ENCODE measurements around the gene M1AP.

GRCh38 chr2:74548900-74549826 is 99.0 kb downstream of the M1AP start:
- TF ChIP-seq CTCF (IDR thresholded peaks at IDR 0.05) (no peak), EZH2 (IDR thresholded peaks at IDR 0.05) (peak; percentile 70), EZH2phosphoT487 (IDR thresholded peaks at IDR 0.05) (peak; percentile 35)

All from neural progenitor cell (in vitro differentiated cells).